Loucy (cell line): ENCODE measurements around the gene ULK3.

Experiments
- H2AFZ ChIP-seq: fragments of 200-600 bp; sonication (generic); 2 replicates; pipeline ENCODE4 v1.6.0; 2016; ENCODE audit warnings: antibody characterized with exemption, mild to moderate bottlenecking, low read length, moderate library complexity
- H3F3A ChIP-seq: fragments of 200-600 bp; 2 replicates; pipeline ENCODE4 v1.6.0; 2016; ENCODE audit warnings: antibody characterized with exemption, low read depth, mild to moderate bottlenecking
- H3K27me3 ChIP-seq: fragments of 200-600 bp; sonication (generic); 2 replicates; pipeline ENCODE4 v1.6.1; 2014; ENCODE audit warnings: low read length, mild to moderate bottlenecking; ENCODE audit not compliant: insufficient read depth, poor library complexity, severe bottlenecking
- H3K36me3 ChIP-seq: fragments of 200-600 bp; sonication (generic); 2 replicates; pipeline ENCODE4 v1.6.1; 2016; ENCODE audit warnings: low read length; ENCODE audit not compliant: insufficient read depth
- H3K4me1 ChIP-seq: fragments of 200-600 bp; sonication (generic); 2 replicates; pipeline ENCODE4 v1.5.1; 2014; ENCODE audit warnings: low read length, mild to moderate bottlenecking; ENCODE audit not compliant: insufficient read depth, poor library complexity, severe bottlenecking
- H3K4me2 ChIP-seq: fragments of 200-600 bp; sonication (generic); 2 replicates; pipeline ENCODE4 v1.6.0; 2014; ENCODE audit warnings: antibody characterized with exemption, low read length, low read depth, mild to moderate bottlenecking; ENCODE audit not compliant: poor library complexity, severe bottlenecking
- H3K4me3 ChIP-seq: fragments of 200-600 bp; sonication (generic); 2 replicates; pipeline ENCODE4 v1.5.1; 2014; ENCODE audit warnings: low read length, mild to moderate bottlenecking, mixed read lengths; ENCODE audit not compliant: poor library complexity, severe bottlenecking
- H3K79me2 ChIP-seq: fragments of 200-600 bp; sonication (generic); 2 replicates; pipeline ENCODE4 v1.6.1; 2014; ENCODE audit warnings: low read length; ENCODE audit not compliant: insufficient read depth
- H3K9ac ChIP-seq: fragments of 200-600 bp; sonication (generic); 2 replicates; pipeline ENCODE4 v1.6.0; 2014; ENCODE audit warnings: mild to moderate bottlenecking, low read depth, low read length, moderate library complexity; ENCODE audit not compliant: poor library complexity, severe bottlenecking
- H3K9me2 ChIP-seq: fragments of 200-600 bp; sonication (generic); replicated peaks from 2 replicates; pipeline ENCODE4 v1.6.1; 2016; ENCODE audit warnings: low read depth, low read length, mixed read lengths
- H3K9me3 ChIP-seq: fragments of 200-600 bp; sonication (generic); 2 replicates; pipeline ENCODE4 v1.6.1; 2014; ENCODE audit warnings: mild to moderate bottlenecking, antibody characterized with exemption, low read length, low read depth; ENCODE audit not compliant: insufficient read depth
- H4K20me1 ChIP-seq: fragments of 200-600 bp; sonication (generic); 2 replicates; pipeline ENCODE4 v1.6.0; 2014; ENCODE audit warnings: antibody characterized with exemption, low read length, mild to moderate bottlenecking; ENCODE audit not compliant: insufficient read depth, poor library complexity, severe bottlenecking
- EZH2phosphoT487 ChIP-seq: fragments of 200-600 bp; IDR thresholded peaks from 2 replicates; pipeline ENCODE4 v1.6.1; 2018; ENCODE audit warnings: antibody characterized with exemption, mild to moderate bottlenecking, moderate library complexity, borderline replicate concordance
- TF ChIP-seq, protein P1 (sequence below): fragments of 200-600 bp; sonication (generic); conservative IDR thresholded peaks from 2 replicates; pipeline ENCODE4 v1.5.1; 2014; ENCODE audit warnings: mild to moderate bottlenecking, antibody characterized with exemption, low read length

Gene ULK3

DNA sequence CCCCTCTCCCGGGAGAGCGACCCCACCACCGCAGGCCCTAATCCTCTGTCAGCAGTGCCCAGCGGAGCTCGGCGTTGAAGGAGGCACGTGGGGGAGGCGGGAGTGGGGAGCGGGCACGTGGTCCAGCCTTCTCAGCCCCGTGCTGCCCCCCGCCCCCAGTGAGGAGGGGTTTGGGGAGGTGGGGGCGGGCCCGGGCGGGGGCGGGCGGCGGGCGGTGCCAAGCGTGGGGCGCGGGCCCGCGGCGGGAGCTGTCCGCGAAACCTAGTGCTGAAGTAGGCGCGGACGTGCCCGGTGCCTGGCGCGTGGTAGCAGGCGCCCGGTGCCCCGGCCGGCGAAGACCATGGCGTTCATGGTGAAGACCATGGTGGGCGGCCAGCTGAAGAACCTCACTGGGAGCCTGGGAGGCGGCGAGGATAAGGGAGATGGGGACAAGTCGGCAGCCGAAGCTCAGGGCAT lies 16.6 kb downstream of the ULK3 start, which contains the start of gene CPLX3:
Gene CPLX3, plus strand, starts transcription at position 264 of the 456 bp plus-strand sequence. Its CDS starts 77 bp downstream, at position 341.
- H3K36me3 ChIP-seq = no peaks in the 10 kb centered on the region
- H3K9ac ChIP-seq = no peak within 1 kb of the TSS
- no peak within 1 kb of the TSS for H2AFZ ChIP-seq
- no peaks in the 10 kb centered on the region for H3K4me1 ChIP-seq
- no peaks in the 10 kb centered on the region for H3F3A ChIP-seq
- H3K4me3 ChIP-seq = no peak within 1 kb of the TSS
- H3K27me3 ChIP-seq = no peaks in the 10 kb centered on the region
- no peaks in the 10 kb centered on the region for H3K79me2 ChIP-seq
- no peaks in the 10 kb centered on the region for H3K9me3 ChIP-seq
- H3K9me2 ChIP-seq = no peaks in the 10 kb centered on the region
- H3K4me2 ChIP-seq = no peak within 1 kb of the TSS
- no peaks in the 10 kb centered on the region for H4K20me1 ChIP-seq
- no peak for TF ChIP-seq EZH2phosphoT487

DNA sequence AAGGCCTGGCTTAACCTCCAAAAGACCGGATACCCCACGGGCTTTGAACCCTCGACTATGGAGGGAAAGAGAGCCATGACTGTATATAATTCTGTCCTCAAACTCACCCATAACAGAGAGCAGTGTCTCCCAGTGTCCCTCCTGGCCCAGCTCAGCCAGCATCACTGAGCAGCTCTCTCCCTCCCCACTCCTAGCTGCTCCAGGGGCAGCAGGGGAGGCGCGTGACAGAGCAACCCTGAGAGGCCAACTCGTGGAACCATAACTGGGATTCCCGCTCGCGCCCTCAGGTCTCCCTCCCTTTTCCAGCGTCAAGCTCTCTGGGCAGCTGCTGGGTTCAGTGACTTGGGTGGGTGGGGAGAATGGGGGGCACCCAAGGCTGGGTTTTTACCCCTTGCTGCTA lies 17.1 kb downstream of the ULK3 start:
- H3K4me3 ChIP-seq = no peak overlapping the region
- no peak overlapping the region for H3K9ac ChIP-seq
- no peaks in the 10 kb centered on the region for H4K20me1 ChIP-seq
- no peaks in the 10 kb centered on the region for H3K79me2 ChIP-seq
- no peaks in the 10 kb centered on the region for H3F3A ChIP-seq
- H3K36me3 ChIP-seq = no peaks in the 10 kb centered on the region
- H3K9me3 ChIP-seq = no peaks in the 10 kb centered on the region
- H2AFZ ChIP-seq = no peak overlapping the region
- H3K4me1 ChIP-seq = no peaks in the 10 kb centered on the region
- no peak overlapping the region for H3K4me2 ChIP-seq
- no peaks in the 10 kb centered on the region for H3K9me2 ChIP-seq
- H3K27me3 ChIP-seq = no peaks in the 10 kb centered on the region
- TF ChIP-seq EZH2phosphoT487 = no peak
- TF ChIP-seq, protein P1, sequence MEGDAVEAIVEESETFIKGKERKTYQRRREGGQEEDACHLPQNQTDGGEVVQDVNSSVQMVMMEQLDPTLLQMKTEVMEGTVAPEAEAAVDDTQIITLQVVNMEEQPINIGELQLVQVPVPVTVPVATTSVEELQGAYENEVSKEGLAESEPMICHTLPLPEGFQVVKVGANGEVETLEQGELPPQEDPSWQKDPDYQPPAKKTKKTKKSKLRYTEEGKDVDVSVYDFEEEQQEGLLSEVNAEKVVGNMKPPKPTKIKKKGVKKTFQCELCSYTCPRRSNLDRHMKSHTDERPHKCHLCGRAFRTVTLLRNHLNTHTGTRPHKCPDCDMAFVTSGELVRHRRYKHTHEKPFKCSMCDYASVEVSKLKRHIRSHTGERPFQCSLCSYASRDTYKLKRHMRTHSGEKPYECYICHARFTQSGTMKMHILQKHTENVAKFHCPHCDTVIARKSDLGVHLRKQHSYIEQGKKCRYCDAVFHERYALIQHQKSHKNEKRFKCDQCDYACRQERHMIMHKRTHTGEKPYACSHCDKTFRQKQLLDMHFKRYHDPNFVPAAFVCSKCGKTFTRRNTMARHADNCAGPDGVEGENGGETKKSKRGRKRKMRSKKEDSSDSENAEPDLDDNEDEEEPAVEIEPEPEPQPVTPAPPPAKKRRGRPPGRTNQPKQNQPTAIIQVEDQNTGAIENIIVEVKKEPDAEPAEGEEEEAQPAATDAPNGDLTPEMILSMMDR = no peak

DNA sequence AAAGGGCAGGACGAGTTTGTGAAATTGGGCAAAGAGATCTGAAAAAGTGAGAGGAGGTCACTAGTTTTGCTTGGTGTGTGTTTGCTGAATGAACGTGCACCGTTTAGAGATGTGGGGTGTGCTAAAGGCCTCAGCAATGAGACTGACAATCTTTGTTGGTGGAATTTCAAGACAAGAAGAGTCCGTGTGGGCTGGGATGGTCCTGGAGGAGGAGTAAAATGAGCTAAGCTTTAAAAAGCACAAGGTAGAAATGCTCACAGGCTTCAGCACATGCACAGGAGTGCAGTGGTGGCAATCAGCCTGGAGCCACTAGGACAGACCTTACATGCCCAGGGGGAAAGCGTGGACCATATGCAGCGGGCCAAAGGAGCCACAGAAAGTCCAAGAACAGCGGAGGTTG lies 18.0 kb downstream of the ULK3 start:
- TF ChIP-seq, protein P1 = no peak
- no peak for TF ChIP-seq EZH2phosphoT487
- Histone ChIP-seq H3K4me3 (no peak overlapping the region), H3K27me3 (no peaks in the 10 kb centered on the region)

DNA sequence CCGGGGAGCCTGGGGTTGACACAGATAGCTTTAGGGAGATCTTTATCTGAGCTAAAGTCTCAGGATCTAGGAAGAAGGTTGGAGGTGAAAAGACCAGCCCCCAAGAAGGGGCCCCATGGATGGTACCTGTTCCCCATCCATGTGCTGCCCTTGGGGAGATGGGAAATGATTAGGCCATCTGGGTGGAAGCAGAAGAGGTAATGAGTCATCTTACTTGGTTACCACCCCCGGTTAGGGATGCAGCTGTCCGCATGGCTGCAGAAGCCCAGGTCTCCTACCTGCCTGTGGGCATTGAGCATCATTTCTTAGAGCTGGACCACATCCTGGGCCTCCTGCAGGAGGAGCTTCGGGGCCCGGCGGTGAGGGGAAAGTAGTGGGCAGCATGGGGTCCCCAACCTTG lies 19.6 kb downstream of the ULK3 start:
- no peaks in the 10 kb centered on the region for H3K9me3 ChIP-seq
- no peak for TF ChIP-seq EZH2phosphoT487
- TF ChIP-seq, protein P1 = no peak
- no peaks in the 10 kb centered on the region for H3K36me3 ChIP-seq
- no peak overlapping the region for H3K4me2 ChIP-seq
- no peaks in the 10 kb centered on the region for H3K9me2 ChIP-seq
- H3F3A ChIP-seq = no peaks in the 10 kb centered on the region
- H3K9ac ChIP-seq = no peak overlapping the region
- H3K79me2 ChIP-seq = no peaks in the 10 kb centered on the region
- H3K4me1 ChIP-seq = no peaks in the 10 kb centered on the region
- no peaks in the 10 kb centered on the region for H3K27me3 ChIP-seq
- no peak overlapping the region for H3K4me3 ChIP-seq
- no peak overlapping the region for H2AFZ ChIP-seq
- H4K20me1 ChIP-seq = no peaks in the 10 kb centered on the region

More for the DNA sequence above, 18.0 kb downstream of the ULK3 start:
- Histone ChIP-seq H3K9me3 (no peaks in the 10 kb centered on the region), H3K9me2 (no peaks in the 10 kb centered on the region), H4K20me1 (no peaks in the 10 kb centered on the region), H3K4me2 (no peak overlapping the region), H3K9ac (no peak overlapping the region), H3K36me3 (no peaks in the 10 kb centered on the region), H3K79me2 (no peaks in the 10 kb centered on the region), H3F3A (no peaks in the 10 kb centered on the region), H3K4me1 (no peaks in the 10 kb centered on the region), H2AFZ (no peak overlapping the region)
